ENCODE measurements around the gene KLF6. TPM values are rescaled to one million over a fixed set of nuclear protein-coding genes. Genes with fewer than 3 reads are reported as not detected.

Gene KLF6
- total and polyA plus RNA-seq, 9 of the 15 experiments (the other 6 are each of a cell fraction or from before 2014, with no cell fraction given) = 3.2 to 23.9 (median 8.0) TPM

DNA sequence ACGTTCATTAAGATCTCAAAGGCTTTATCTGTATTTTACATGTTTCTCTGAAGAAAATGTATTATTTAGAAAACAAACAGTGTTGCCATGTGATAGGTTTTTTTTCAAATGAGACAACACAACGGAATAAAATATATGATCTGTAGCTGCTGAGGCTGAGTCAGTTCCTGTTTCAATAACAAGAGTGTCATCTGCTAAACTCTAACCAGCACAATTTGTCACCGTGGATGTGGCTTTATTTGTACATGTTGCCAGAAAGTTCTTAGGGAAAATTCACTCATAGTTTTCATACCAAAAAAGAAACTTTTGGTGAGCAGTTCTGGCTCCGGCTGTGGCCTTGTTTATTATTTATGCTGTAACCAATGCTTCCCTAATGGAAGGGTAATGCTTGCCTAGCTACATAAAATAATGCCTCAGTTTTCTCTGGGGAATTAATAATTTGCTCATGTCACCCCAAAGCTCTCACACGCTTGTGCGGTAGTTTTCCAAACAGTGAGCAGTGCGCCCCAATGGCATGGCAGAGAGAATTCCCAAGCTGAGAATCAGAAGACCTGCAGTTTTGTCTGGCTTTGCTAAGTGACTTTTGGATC lies 20.3 kb upstream of the KLF6 start (continued):
- TF ChIP-seq ZBTB12 (CRISPR knock-in tag; IDR thresholded peaks at IDR 0.05) (peak; percentile 28; the same call in 1 of the 2 replicates), POLR2A (conservative IDR thresholded peaks at IDR 0.05) (no peak), SAP30 (IDR thresholded peaks at IDR 0.05; ENCODE audit: borderline replicate concordance, insufficient read depth, low read depth, low read length, poor library complexity, severe bottlenecking) (no peak), FOXJ2 (tag; IDR thresholded peaks at IDR 0.05) (peak; percentile 97), TGIF2 (CRISPR knock-in tag; IDR thresholded peaks at IDR 0.05) (no peak), JUND (IDR thresholded peaks at IDR 0.05; ENCODE audit: borderline replicate concordance, low read depth, low read length) (peak; percentile 84), JUND (tag; IDR thresholded peaks at IDR 0.05; ENCODE audit: borderline replicate concordance, low read depth, low read length) (no peak; the same call in 2 of the 3 replicates), TEAD4 (IDR thresholded peaks at IDR 0.05; ENCODE audit: low read length) (peak; percentile 47; the same call in 1 of the 2 replicates), TEAD4 (CRISPR knock-in tag; IDR thresholded peaks at IDR 0.05; ENCODE audit: borderline replicate concordance) (no peak), HDAC3 (IDR thresholded peaks at IDR 0.05; ENCODE audit: borderline replicate concordance, partially characterized antibody) (peak; percentile 36), CCNT2 (IDR thresholded peaks at IDR 0.05; ENCODE audit: borderline replicate concordance, extremely low read depth, insufficient read length, low read depth, low read length) (peak; percentile 8), ZNF609 (CRISPR knock-in tag; IDR thresholded peaks at IDR 0.05; ENCODE audit: borderline replicate concordance) (0 out of 2 replicates have a peak, but pooled peaks have one; percentile 43), MAFK (IDR thresholded peaks at IDR 0.05; ENCODE audit: low read length) (no peak), ZNF589 (CRISPR knock-in tag; IDR thresholded peaks at IDR 0.05; ENCODE audit: low read depth) (peak; percentile 77; the same call in 1 of the 2 replicates), ETV1 (tag; conservative IDR thresholded peaks at IDR 0.05; ENCODE audit: low read depth) (peak; percentile 73), EZH2 (IDR thresholded peaks at IDR 0.05; ENCODE audit: borderline replicate concordance, low read depth, low read length) (no peak)
- TF ChIP-seq, protein P1, sequence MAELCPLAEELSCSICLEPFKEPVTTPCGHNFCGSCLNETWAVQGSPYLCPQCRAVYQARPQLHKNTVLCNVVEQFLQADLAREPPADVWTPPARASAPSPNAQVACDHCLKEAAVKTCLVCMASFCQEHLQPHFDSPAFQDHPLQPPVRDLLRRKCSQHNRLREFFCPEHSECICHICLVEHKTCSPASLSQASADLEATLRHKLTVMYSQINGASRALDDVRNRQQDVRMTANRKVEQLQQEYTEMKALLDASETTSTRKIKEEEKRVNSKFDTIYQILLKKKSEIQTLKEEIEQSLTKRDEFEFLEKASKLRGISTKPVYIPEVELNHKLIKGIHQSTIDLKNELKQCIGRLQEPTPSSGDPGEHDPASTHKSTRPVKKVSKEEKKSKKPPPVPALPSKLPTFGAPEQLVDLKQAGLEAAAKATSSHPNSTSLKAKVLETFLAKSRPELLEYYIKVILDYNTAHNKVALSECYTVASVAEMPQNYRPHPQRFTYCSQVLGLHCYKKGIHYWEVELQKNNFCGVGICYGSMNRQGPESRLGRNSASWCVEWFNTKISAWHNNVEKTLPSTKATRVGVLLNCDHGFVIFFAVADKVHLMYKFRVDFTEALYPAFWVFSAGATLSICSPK (IDR thresholded peaks at IDR 0.05; ENCODE audit: borderline replicate concordance) = no peak
- TF ChIP-seq, protein P2, sequence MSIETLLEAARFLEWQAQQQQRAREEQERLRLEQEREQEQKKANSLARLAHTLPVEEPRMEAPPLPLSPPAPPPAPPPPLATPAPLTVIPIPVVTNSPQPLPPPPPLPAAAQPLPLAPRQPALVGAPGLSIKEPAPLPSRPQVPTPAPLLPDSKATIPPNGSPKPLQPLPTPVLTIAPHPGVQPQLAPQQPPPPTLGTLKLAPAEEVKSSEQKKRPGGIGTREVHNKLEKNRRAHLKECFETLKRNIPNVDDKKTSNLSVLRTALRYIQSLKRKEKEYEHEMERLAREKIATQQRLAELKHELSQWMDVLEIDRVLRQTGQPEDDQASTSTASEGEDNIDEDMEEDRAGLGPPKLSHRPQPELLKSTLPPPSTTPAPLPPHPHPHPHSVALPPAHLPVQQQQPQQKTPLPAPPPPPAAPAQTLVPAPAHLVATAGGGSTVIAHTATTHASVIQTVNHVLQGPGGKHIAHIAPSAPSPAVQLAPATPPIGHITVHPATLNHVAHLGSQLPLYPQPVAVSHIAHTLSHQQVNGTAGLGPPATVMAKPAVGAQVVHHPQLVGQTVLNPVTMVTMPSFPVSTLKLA (conservative IDR thresholded peaks at IDR 0.05) = no peak

Data from K562 (cell line).